RWPE1 (cell line): ENCODE measurements around the gene LANCL3.

Experiments used
- CTCF ChIA-PET: fragments of 350-600 bp; sonication (Branson Sonifier 250); formaldehyde crosslinking; extraction: SDS; loops from one replicate; lab custom pipeline; 2021; lab: Yijun Ruan, JAX
- POLR2A ChIA-PET: fragments of 400-600 bp; formaldehyde crosslinking; extraction: SDS; loops from one replicate; lab custom pipeline; 2020; ENCODE audit warnings: antibody characterized with exemption; ENCODE audit not compliant: low non-redundant PET; lab: Yijun Ruan, JAX
- DNase-seq: peaks from one replicate; pipeline ENCODE4 v3.0.0; 2012; ENCODE audit warnings: low spot score
- H3K27ac ChIP-seq: fragments of 450-650 bp; 2 replicates; pipeline ENCODE4 v1.5.1; 2017
- CTCF ChIP-seq: fragments of 450-650 bp; conservative IDR thresholded peaks from 2 replicates; pipeline ENCODE4 v1.5.1; 2017; ENCODE audit warnings: low read depth, mild to moderate bottlenecking

Gene LANCL3

GRCh38 chrX:37651921-37652452, 80.5 kb downstream of the LANCL3 start:
- ChIA-PET POLR2A (no interaction called here), CTCF (no interaction called here)
- DNase-seq, result no peak
- no peak overlapping the region for H3K27ac ChIP-seq
- TF ChIP-seq CTCF, result no peak

GRCh38 chrX:37652589-37653231, 81.2 kb downstream of the LANCL3 start:
- H3K27ac ChIP-seq, result no peak overlapping the region
- no peak for DNase-seq
- ChIA-PET CTCF (no interaction called here), POLR2A (no interaction called here)
- no peak for TF ChIP-seq CTCF

- POLR2A ChIA-PET, result no interaction called here
- no peak overlapping the region for H3K27ac ChIP-seq
- no peak for DNase-seq
- CTCF ChIA-PET, result interaction anchor here (0.7 kb wide), 1 partner anchor 64 kb away, joined by 4 read pairs; no protein-coding TSS in a partner anchor
- no peak for TF ChIP-seq CTCF
Measured at GRCh38 chrX:37653397-37654085, 82.1 kb downstream of the LANCL3 start.

- DNase-seq, result no peak
- POLR2A ChIA-PET, result no interaction called here
- CTCF ChIA-PET, result no interaction called here
- TF ChIP-seq CTCF, result no peak
- H3K27ac ChIP-seq, result no peak overlapping the region
Measured at GRCh38 chrX:37658343-37659030, 87.0 kb downstream of the LANCL3 start.

- POLR2A ChIA-PET, result no interaction called here
- TF ChIP-seq CTCF, result no peak
- H3K27ac ChIP-seq, result no peak overlapping the region
- CTCF ChIA-PET, result no interaction called here
- DNase-seq, result no peak
Measured at GRCh38 chrX:37659047-37659446, 87.6 kb downstream of the LANCL3 start.

GRCh38 chrX:37662181-37662580, 90.7 kb downstream of the LANCL3 start:
- DNase-seq, result no peak
- CTCF ChIA-PET, result no interaction called here
- no peak for TF ChIP-seq CTCF
- POLR2A ChIA-PET, result no interaction called here
- H3K27ac ChIP-seq, result no peak overlapping the region
